H1 (cell line): ENCODE data around the gene CEP126. TPM values are rescaled to one million over a fixed set of nuclear protein-coding genes. Genes with fewer than 3 reads are reported as not detected.
A peak's percentile ranks its signal among the peaks of the same experiment; 100 is the strongest.

Source experiments
- CTCF ChIA-PET: fragments of 300-600 bp; sonication (Branson Sonifier 250); formaldehyde crosslinking; loops from one replicate; lab custom pipeline; 2021; ENCODE audit not compliant: partially characterized antibody; lab: Charles Lee
- POLR2A ChIA-PET: fragments of 300-600 bp; sonication (Branson Sonifier 250); formaldehyde crosslinking; loops from one replicate; lab custom pipeline; 2021; ENCODE audit warnings: inconsistent platforms; ENCODE audit not compliant: partially characterized antibody; lab: Charles Lee
- DNase-seq, 2 experiments: peaks; one replicate each; pipeline versions ENCODE4 v3.0.0 to v3.0.0-alpha.2; 2010 to 2022; ENCODE audit warnings: low spot score in 2 of 2, low read depth in 1 of 2, mixed read lengths in 1 of 2
- FAIRE-seq: peaks from 2 replicates; lab custom pipeline; 2011; peaks lifted over from hg19 to GRCh38; lab: Jason Lieb, UNC
- H2AFZ ChIP-seq: 2 replicates; pipeline ENCODE4 v1.8.1; 2012; ENCODE audit warnings: low read length, inconsistent platforms
- H2AK5ac ChIP-seq: 2 replicates; pipeline ENCODE4 v1.6.1; 2013; ENCODE audit warnings: low read depth, low read length
- H2BK120ac ChIP-seq: replicated peaks from 2 replicates; pipeline ENCODE3; 2013; ENCODE audit warnings: low read depth, low read length, inconsistent platforms
- H2BK12ac ChIP-seq: 2 replicates; pipeline ENCODE4 v1.6.1; 2013; ENCODE audit warnings: low read depth, low read length
- H2BK15ac ChIP-seq: 2 replicates; pipeline ENCODE4 v1.6.1; 2013; ENCODE audit warnings: low read length
- H2BK20ac ChIP-seq: 2 replicates; pipeline ENCODE4 v1.6.1; 2013; ENCODE audit warnings: low read length
- H2BK5ac ChIP-seq: 2 replicates; pipeline ENCODE4 v1.6.1; 2013; ENCODE audit warnings: low read depth, low read length
- H3K14ac ChIP-seq: 2 replicates; pipeline ENCODE4 v1.6.1; 2013; ENCODE audit warnings: inconsistent platforms; ENCODE audit not compliant: insufficient read length
- H3K18ac ChIP-seq: 2 replicates; pipeline ENCODE4 v1.6.1; 2013; ENCODE audit warnings: low read length; ENCODE audit errors: extremely low read depth
- H3K23ac ChIP-seq: 2 replicates; pipeline ENCODE4 v1.6.1; 2013; ENCODE audit warnings: inconsistent platforms; ENCODE audit not compliant: insufficient read length
- H3K23me2 ChIP-seq: 2 replicates; pipeline ENCODE4 v1.6.1; 2013; ENCODE audit warnings: low read depth, low read length
- H3K27ac ChIP-seq: 2 replicates; pipeline ENCODE4 v1.6.1; 2011; ENCODE audit warnings: low read depth, low read length, inconsistent platforms
- H3K27me3 ChIP-seq, 4 experiments: replicated peaks in 1 of 4; 1 replicate in 1 of 4; 2 replicates in 3 of 4; pipeline versions ENCODE4 v1.6.1 to v1.8.1; 2011 to 2013; ENCODE audit warnings: low read length in 3 of 4, mild to moderate bottlenecking in 3 of 4, inconsistent platforms in 2 of 4, mixed read lengths in 2 of 4, moderate library complexity in 1 of 4; ENCODE audit not compliant: control insufficient read depth in 3 of 4, insufficient read depth in 3 of 4; ENCODE audit errors: extremely low read depth in 1 of 4
- H3K36me3 ChIP-seq, 4 experiments: 2 replicates each; pipeline versions ENCODE4 v1.6.1 to v1.8.1; 2011 to 2013; ENCODE audit warnings: mild to moderate bottlenecking in 4 of 4, low read length in 3 of 4, moderate library complexity in 2 of 4, control low read depth in 1 of 4, inconsistent platforms in 1 of 4; ENCODE audit not compliant: insufficient read depth in 4 of 4, control insufficient read depth in 2 of 4
- H3K4ac ChIP-seq: replicated peaks from 2 replicates; pipeline ENCODE3; 2013; ENCODE audit warnings: low read length, low read depth, mixed read lengths, inconsistent platforms; ENCODE audit not compliant: insufficient read length
- H3K4me1 ChIP-seq, 4 experiments: replicated peaks in 1 of 4; 1 replicate in 1 of 4; 2 replicates in 3 of 4; pipeline versions ENCODE4 v1.6.1 to v1.8.1; 2011 to 2013; ENCODE audit warnings: low read length in 3 of 4, inconsistent platforms in 2 of 4, mixed read lengths in 1 of 4; ENCODE audit not compliant: insufficient read depth in 4 of 4, control insufficient read depth in 3 of 4
- H3K4me2 ChIP-seq, 2 experiments: 2 replicates each; pipeline versions ENCODE4 v1.6.1 to v1.8.1; 2011 to 2013; ENCODE audit warnings: low read depth in 2 of 2, low read length in 2 of 2, control low read depth in 1 of 2, inconsistent platforms in 1 of 2, mild to moderate bottlenecking in 1 of 2; ENCODE audit not compliant: insufficient read depth in 1 of 2
- H3K4me3 ChIP-seq, 4 experiments: fragments of 200-600, 300-600 bp in 1 of 4; sonication (generic), shearing (Covaris generic), sonication (Bioruptor Twin) in 1 of 4; 2 replicates each; pipeline versions ENCODE4 v1.5.1 to v1.8.1; 2011 to 2016; ENCODE audit warnings: low read length in 4 of 4, low read depth in 3 of 4, control low read depth in 2 of 4, inconsistent platforms in 2 of 4, mild to moderate bottlenecking in 2 of 4, mixed read lengths in 1 of 4, moderate library complexity in 1 of 4; ENCODE audit not compliant: insufficient read depth in 2 of 4; ENCODE audit errors: extremely low read depth in 1 of 4
- H3K56ac ChIP-seq: replicated peaks from 2 replicates; pipeline ENCODE3; 2013; ENCODE audit warnings: low read depth, mild to moderate bottlenecking, mixed read lengths, low read length, inconsistent platforms; ENCODE audit not compliant: insufficient read length
- H3K79me1 ChIP-seq: 2 replicates; pipeline ENCODE4 v1.6.1; 2013; ENCODE audit warnings: low read depth, low read length, control low read depth
- H3K79me2 ChIP-seq, 2 experiments: 2 replicates each; pipeline versions ENCODE4 v1.6.1 to v1.8.1; 2012 to 2013; ENCODE audit warnings: low read length in 2 of 2, mild to moderate bottlenecking in 2 of 2, inconsistent platforms in 1 of 2; ENCODE audit not compliant: insufficient read depth in 2 of 2, control insufficient read depth in 1 of 2
- H3K9ac ChIP-seq, 4 experiments: replicated peaks in 1 of 4; 1 replicate in 1 of 4; 2 replicates in 3 of 4; pipeline versions ENCODE4 v1.6.1 to v1.8.1; 2011 to 2013; ENCODE audit warnings: low read depth in 3 of 4, low read length in 3 of 4, control low read depth in 2 of 4, mild to moderate bottlenecking in 2 of 4, moderate library complexity in 2 of 4, inconsistent platforms in 1 of 4; ENCODE audit errors: extremely low read depth in 1 of 4
- H3K9me3 ChIP-seq, 2 experiments: 2 replicates each; pipeline versions ENCODE4 v1.6.1 to v1.8.1; 2012 to 2013; ENCODE audit warnings: mild to moderate bottlenecking in 2 of 2, moderate library complexity in 2 of 2, control low read depth in 1 of 2, inconsistent platforms in 1 of 2, low read depth in 1 of 2, low read length in 1 of 2, mixed read lengths in 1 of 2; ENCODE audit not compliant: insufficient read depth in 2 of 2
- H4K20me1 ChIP-seq, 2 experiments: replicated peaks in 1 of 2; 2 replicates each; pipeline versions ENCODE3 to v1.8.1; 2011 to 2013; ENCODE audit warnings: inconsistent platforms in 2 of 2, low read length in 2 of 2, mild to moderate bottlenecking in 1 of 2; ENCODE audit not compliant: insufficient read depth in 2 of 2, control insufficient read depth in 1 of 2
- H4K5ac ChIP-seq: 2 replicates; pipeline ENCODE4 v1.6.1; 2013; ENCODE audit warnings: low read length, low read depth, mixed read lengths, inconsistent platforms; ENCODE audit not compliant: insufficient read length
- H4K8ac ChIP-seq: 2 replicates; pipeline ENCODE4 v1.8.0; 2013; ENCODE audit warnings: mild to moderate bottlenecking, moderate library complexity, low read length, inconsistent platforms; ENCODE audit not compliant: insufficient read depth; ENCODE audit errors: extremely low read depth
- H4K91ac ChIP-seq: replicated peaks from 2 replicates; pipeline ENCODE3; 2013; ENCODE audit warnings: low read length, mixed read lengths, inconsistent platforms; ENCODE audit not compliant: insufficient read length
- ASH2L ChIP-seq: fragments of 200-600, 300-600 bp; sonication (generic); IDR thresholded peaks from one replicate; pipeline ENCODE4 v1.7.1; 2017; ENCODE audit warnings: low read length
- EP300 ChIP-seq, 2 experiments: IDR thresholded peaks; 1 replicate in 1 of 2; 2 replicates in 1 of 2; pipeline ENCODE4 v1.6.1; 2011 to 2012; ENCODE audit warnings: low read depth in 2 of 2, low read length in 2 of 2, mild to moderate bottlenecking in 2 of 2, borderline replicate concordance in 1 of 2, inconsistent platforms in 1 of 2, moderate library complexity in 1 of 2
- GTF2F1 ChIP-seq: IDR thresholded peaks from 2 replicates; pipeline ENCODE4 v1.6.1; 2012; ENCODE audit warnings: low read depth, low read length, improper control_type of control experiment, borderline replicate concordance
- KDM5A ChIP-seq: fragments of 200-600 bp; IDR thresholded peaks from 2 replicates; pipeline ENCODE4 v1.7.1; 2012; ENCODE audit warnings: mild to moderate bottlenecking, low read length, inconsistent platforms, mixed read lengths
- MAFK ChIP-seq: IDR thresholded peaks from 2 replicates; pipeline ENCODE4 v1.6.1; 2012; ENCODE audit warnings: low read depth, mild to moderate bottlenecking, improper control_type of control experiment, low read length
- POU5F1 ChIP-seq: IDR thresholded peaks from 2 replicates; pipeline ENCODE4 v1.6.1; 2011; ENCODE audit warnings: low read depth, mild to moderate bottlenecking, low read length, moderate library complexity
- SP2 ChIP-seq: IDR thresholded peaks from 2 replicates; pipeline ENCODE4 v1.6.1; 2012; ENCODE audit warnings: mild to moderate bottlenecking, low read length, inconsistent platforms
- TAF7 ChIP-seq: optimal IDR thresholded peaks from 2 replicates; pipeline ENCODE3; 2011; ENCODE audit warnings: low read depth, mild to moderate bottlenecking, inconsistent platforms, low read length, moderate library complexity, borderline replicate concordance
- TBP ChIP-seq: IDR thresholded peaks from 2 replicates; pipeline ENCODE4 v1.6.1; 2011; ENCODE audit warnings: low read depth, low read length, improper control_type of control experiment
- TEAD4 ChIP-seq: IDR thresholded peaks from 2 replicates; pipeline ENCODE4 v1.6.1; 2012; ENCODE audit warnings: low read depth, low read length, inconsistent platforms, mixed read lengths
- WGBS, 2 experiments: shearing (Covaris generic) in 1 of 2; methylation state at CpG; one replicate each; pipeline versions ENCODE4 v1.1.6 to v1.1.7; 2013 to 2015; ENCODE audit warnings: low lambda C conversion rate in 2 of 2, mixed read lengths in 2 of 2, inconsistent platforms in 1 of 2, low coverage in 1 of 2, missing lambda C conversion rate in 1 of 2; ENCODE audit not compliant: insufficient replicate concordance in 2 of 2, insufficient coverage in 1 of 2, insufficient read length in 1 of 2; ENCODE audit errors: extremely low coverage in 1 of 2, missing lambda C conversion rate in 1 of 2; 5-methylcytosine and 5-hydroxymethylcytosine counted together
- polyA plus RNA-seq, 7 experiments: library from polyadenylated mRNA; depleted of rRNA in 3 of 7; stranded (reverse) in 5 of 7; unstranded in 2 of 7; fragments of >200 nt in 5 of 7; fragments of 200-250 nt in 2 of 7; gene quantifications; 1 replicate in 5 of 7; 2 replicates in 1 of 7; 4 replicates in 1 of 7; pipeline versions ENCODE4 v1.2.1 to v1.2.3, GENCODE V29; 2011 to 2013; ENCODE audit warnings: missing spikeins in 2 of 7, mixed read lengths in 2 of 7
- total RNA-seq: library from RNA; stranded (reverse); fragmentation: NEBNext Ultra II Directional; extraction: Animal tissue kit (Norgen Biotek cat#: 25700); gene quantifications from 2 replicates; pipeline ENCODE4 v1.2.1, GENCODE V29; 2021
- TF ChIP-seq, protein P1 (sequence below): IDR thresholded peaks from 2 replicates; pipeline ENCODE4 v1.6.1; 2011; ENCODE audit warnings: low read depth, mild to moderate bottlenecking, low read length; ENCODE audit not compliant: insufficient read depth

CEP126 gene
- total and polyA plus RNA-seq, 2 of the 8 experiments (the other 6 are each of a cell fraction or from before 2014, with no cell fraction given): 0.76 to 1.9 TPM

DNA sequence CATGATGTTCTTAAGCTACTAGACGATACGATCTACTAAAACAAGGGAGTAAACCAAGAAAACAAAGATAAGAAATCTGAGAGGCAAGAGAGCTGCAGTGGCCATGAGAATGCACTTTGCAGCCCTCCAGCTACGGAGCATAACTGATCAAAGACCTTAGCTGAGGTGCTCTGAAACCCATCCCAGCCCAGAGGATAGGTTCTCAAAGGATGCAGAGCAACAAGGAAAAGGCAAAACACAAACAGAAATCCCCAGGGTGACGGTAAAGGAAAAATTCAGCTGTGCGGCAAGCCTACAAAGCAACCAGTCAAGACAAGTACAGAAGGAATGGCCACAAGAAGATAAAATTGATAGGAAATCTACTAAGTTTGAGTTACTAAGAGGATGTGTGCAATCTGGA lies 99.9 kb downstream of the CEP126 start:
- ChIA-PET POLR2A (no interaction called here), CTCF (interaction anchor here (0.6 to 1.6 kb wide), 4 partner anchors 8 to 376 kb away, joined by 3 to 10 read pairs (median 3); no protein-coding TSS in a partner anchor)
- Histone ChIP-seq H3K27ac (no peak overlapping the region), H4K20me1 (no peaks in the 10 kb centered on the region), H3K56ac (no peak overlapping the region), H3K23ac (no peak overlapping the region), H3K9me3 (no peaks in the 10 kb centered on the region), H2AFZ (0 out of 2 replicates have a peak overlapping the region, but pooled peaks have one; percentile 26), H3K9ac (no peak overlapping the region), H2BK20ac (no peak overlapping the region), H4K8ac (no peak overlapping the region), H2BK12ac (no peak overlapping the region), H3K14ac (no peak overlapping the region), H3K4me3 (no peak overlapping the region), H3K23me2 (no peaks in the 10 kb centered on the region), H4K5ac (no peak overlapping the region), H2BK5ac (no peak overlapping the region), H2AK5ac (no peak overlapping the region), H2BK15ac (no peak overlapping the region), H3K4me1 (no peaks in the 10 kb centered on the region), H3K4ac (no peak overlapping the region), H3K79me2 (no peaks in the 10 kb centered on the region), H3K27me3 (no peaks in the 10 kb centered on the region), H3K18ac (no peak overlapping the region), H3K79me1 (no peaks in the 10 kb centered on the region), H3K4me2 (no peak overlapping the region), H4K91ac (no peak overlapping the region), H2BK120ac (no peak overlapping the region), H3K36me3 (no peaks in the 10 kb centered on the region)
- no peak for FAIRE-seq
- 94% methylated on average over 5 of the region's 5 CpGs; no CpG with 5 or more reads in 1 of the 2 experiments for WGBS, 2 experiments
- no peak for DNase-seq
- TF ChIP-seq KDM5A (no peak), EP300 (IDR thresholded peaks at IDR 0.05; ENCODE audit: borderline replicate concordance in 1 of 2, low read depth in 2 of 2, low read length in 2 of 2) (no peak), ASH2L (no peak), TBP (no peak), TAF7 (no peak), TEAD4 (no peak), MAFK (no peak), POU5F1 (no peak), SP2 (no peak), GTF2F1 (no peak)
- TF ChIP-seq, protein P1, sequence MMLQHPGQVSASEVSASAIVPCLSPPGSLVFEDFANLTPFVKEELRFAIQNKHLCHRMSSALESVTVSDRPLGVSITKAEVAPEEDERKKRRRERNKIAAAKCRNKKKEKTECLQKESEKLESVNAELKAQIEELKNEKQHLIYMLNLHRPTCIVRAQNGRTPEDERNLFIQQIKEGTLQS: no peak
